Stromal cell of bone marrow (primary cell): Measurements from ENCODE around the gene ZNF484.
"Not testable (repeated sequence)": the region's sequence is repeated elsewhere in the genome, so short reads cannot be mapped to it uniquely, and the experiment has no call there.

ENCODE experiments used
- DNase-seq: peaks from one replicate; pipeline ENCODE4 v3.0.0-alpha.2; 2012; ENCODE audit warnings: low read depth

The ZNF484 gene

DNA sequence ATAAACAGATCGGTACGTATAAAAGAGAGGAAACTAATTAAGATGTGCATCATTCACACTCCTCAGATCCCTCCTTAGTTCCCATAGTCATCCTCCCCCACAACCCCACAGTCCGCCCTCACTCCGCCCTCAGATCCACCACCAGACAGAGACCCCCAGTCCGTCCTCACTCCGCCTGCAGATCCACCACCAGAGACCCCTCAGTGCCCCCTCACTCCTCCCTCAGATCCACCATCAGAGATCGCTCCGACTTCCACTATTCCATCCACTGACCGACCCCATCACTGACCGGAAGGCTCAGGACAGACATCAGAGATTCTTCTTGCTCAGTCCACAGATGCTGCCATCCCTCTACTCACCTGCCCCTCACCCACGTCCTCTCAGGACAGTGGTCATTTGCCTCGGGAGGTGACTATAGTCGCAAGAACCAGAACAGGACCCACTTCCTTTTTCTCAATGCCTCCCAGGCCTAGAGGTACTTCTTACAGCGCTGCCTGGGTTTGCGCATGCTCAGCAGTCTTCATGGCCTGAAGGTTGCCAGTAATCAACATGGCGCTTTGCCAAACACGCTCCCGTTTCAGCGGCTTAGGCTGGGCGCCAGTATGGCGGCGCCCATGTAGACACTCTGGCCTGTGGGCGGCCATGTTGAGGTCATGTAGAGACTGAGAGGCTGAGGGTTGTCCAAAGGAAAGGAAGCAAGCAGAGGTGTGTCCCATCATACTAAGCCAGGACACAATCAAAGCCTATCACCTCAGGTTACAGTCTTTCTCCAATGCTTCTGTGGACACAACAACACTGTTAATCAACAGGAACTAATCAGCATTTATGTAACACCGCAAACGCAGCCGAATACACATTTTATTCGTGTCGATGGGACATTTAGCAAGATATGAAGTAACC is at the start of gene ZNF484:
TSS of gene ZNF484 (minus strand) at position 508 of the 900 bp plus-strand sequence. CDS start 3,009 bp downstream, outside the sequence.
- DNase-seq: peak; percentile 94

DNA sequence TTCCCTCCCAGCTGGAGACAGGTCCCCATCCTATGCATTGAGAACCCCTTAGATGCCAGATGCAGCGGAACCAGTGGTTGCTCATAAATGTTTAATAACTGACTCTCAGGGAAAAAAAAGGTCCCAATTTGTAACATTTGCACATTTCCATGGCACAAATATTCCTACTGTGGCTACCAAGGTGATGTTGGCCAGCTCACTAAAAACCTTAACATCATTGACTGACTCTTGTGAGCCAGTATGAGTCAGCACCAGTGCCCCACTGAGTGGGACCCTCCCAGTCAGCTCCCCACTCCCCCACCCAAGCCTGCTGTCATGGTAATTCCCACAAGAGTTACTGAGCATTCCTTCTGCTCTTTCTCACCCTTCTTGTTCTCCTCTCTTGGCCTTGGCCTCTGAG is 42.6 kb upstream of the ZNF484 start:
- DNase-seq: no peak

DNA sequence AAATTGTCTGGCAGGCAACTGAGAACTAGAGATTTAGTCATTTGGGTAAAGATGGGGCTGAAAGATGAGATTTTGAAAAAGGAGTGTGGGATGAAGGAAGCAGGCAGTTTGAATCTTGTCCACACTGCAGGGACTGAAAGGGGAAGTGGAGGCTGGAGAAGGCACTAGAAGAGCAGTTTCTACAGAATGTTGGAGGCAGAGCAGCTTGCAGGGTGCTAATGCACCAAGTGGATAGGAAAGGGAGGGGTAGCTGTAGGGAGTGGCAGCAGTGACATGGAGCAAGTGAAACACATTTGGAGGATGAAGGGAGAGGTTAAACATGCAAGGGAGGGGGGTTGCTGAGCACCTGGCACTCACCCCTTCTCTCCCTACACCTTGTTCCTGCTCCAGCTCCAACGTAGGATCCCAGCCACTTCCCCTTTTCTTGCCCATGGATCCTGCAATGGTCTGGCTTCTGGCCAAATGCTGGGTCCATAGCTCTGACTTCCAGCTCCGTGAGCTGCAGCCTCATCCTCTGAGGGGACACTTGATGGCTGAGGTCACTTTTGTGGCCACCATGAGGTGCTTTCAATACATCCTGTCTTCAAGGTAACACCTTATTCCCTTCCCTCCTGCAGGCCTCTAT is 39.5 kb upstream of the ZNF484 start:
- no peak for DNase-seq

DNA sequence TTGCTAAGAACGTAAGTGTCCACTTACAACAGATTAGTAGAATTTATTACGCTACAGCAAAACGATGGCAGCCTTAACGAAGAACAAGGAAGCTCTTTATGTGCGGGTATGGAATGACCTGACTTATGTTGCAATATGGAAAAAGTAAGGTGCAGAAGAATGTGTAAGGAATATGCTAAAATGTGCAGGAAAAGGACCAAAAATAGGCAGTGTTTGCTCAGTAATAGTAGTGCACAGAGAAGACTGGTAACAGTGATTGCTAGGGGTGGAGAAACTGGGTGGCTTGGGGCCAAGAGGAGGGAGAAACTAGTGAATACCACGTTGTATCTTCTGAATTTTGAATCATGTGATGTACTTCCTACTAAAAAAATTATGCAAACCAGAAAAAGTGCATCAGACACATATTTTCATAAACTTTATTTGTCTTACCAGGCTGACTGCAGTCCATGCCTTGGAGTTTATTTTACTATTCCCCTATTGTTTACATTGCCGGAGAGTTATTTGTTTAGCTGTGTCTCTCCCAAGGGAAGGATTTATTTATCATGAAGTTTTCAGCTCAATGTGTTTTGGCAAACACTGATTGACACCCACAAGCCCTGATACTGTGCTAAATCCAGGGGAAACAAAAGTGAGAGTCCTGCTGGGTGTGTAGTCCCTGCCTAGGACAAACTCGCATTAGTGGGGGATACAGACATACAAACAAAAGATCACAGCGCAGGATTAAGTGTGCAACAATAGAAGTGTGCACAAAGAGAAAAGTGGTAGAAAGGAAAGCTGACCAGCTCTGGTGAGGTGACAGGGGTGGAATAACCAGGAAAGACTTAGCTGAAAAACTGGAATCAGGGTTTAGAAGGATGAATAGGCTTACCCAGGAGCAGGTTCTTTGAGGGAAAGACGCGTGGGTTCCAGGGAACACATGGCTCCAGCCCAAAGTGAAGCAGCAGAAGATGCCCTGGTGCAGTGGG is 34.0 kb upstream of the ZNF484 start:
- peak; percentile 10 for DNase-seq

DNA sequence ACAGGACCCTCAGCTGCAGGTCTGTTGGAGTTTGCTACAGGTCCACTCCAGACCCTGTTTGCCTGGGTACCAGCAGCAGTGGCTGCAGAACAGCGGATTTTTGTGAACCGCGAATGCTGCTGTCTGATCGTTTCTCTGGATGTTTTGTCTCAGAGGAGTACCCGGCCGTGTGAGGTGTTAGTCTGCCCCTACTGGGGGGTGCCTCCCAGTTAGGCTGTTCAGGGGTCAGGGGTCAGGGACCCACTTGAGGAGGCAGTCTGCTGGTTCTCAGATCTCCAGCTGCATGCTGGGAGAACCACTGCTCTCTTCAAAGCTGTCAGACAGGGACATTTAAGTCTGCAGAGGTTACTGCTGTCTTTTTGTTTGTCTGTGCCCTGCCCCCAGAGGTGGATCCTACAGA is 27.3 kb upstream of the ZNF484 start:
- DNase-seq: not testable (repeated sequence)

DNA sequence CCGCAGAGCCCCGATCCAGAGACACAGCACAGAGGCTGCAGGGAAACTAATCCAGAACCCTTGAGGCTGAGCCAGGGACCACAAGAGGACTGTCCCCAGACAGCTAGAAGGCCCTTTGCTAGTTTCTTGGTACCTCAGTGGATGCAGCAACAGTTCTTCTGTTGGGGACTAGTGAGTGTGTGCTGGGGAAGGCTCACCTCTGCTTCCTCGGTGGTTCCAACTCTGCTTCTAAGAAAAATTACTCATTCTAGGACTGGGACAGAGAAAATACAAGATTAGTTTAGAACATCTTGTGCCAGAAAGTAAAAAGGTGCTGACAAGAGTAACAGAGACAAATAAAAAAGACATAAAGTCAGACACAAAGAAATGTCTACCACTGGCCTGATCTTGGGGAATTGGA is 19.5 kb upstream of the ZNF484 start:
- no peak for DNase-seq

DNA sequence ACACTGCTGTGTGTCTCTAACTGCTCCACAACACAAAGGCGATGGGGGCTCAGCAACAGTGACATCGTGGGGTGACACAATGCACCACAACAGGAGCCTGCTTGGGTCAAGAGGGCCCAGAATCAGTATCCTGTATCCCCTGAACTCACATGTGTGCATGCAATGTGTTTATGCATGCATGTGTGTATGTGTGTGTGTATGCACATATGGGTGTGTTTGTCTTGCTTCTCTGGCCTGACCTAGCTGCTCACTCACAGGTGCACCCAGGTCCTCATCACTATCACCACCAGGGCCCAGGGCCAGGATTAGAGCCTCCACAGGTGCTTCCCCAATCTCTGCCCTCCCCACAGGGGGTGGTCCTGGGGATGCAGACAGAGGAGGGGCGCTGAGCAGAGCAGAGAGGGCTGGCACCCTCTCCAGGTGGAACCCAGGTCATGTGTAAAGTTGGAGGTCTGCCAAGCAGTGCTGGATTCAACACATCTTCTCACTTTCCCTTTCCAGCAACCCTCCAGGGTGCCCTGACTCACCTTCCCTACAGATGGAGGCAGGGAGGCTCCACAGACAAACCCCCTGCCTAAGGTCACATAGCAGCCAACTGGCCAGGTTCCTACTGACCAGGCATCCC is 18.1 kb upstream of the ZNF484 start:
- DNase-seq: no peak

DNA sequence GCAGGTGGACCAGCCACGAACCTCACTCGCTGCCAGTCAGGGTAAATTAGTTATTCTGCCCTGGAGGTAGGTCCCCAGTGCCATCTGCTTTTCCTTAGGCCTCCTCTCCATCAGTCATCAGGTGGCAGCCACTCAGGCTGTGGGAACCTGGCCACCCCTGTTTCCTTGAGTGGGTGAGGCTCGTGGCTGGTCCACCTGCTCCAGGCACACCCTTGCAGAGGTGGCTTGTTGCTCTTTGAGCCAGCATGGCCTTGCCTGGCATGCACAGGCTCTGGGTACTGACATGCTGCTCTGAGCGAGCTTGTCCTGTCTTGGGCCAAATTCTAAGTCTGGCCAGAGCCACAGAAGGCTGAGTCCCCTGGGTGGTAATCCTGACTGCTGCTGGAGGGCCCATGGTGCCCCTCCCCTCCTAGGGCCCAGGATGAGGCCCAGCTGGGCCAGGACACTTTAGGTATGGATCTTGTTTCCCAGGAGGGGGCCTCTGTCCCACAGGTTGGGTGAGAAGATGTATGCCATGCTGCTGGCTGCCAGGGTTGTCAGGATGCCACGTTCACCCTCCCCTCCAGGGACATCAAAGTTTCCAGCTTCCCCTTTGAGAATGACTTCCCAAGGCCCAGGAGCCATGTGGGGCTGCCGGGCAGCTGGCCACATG is 17.0 kb upstream of the ZNF484 start:
- DNase-seq: no peak

DNA sequence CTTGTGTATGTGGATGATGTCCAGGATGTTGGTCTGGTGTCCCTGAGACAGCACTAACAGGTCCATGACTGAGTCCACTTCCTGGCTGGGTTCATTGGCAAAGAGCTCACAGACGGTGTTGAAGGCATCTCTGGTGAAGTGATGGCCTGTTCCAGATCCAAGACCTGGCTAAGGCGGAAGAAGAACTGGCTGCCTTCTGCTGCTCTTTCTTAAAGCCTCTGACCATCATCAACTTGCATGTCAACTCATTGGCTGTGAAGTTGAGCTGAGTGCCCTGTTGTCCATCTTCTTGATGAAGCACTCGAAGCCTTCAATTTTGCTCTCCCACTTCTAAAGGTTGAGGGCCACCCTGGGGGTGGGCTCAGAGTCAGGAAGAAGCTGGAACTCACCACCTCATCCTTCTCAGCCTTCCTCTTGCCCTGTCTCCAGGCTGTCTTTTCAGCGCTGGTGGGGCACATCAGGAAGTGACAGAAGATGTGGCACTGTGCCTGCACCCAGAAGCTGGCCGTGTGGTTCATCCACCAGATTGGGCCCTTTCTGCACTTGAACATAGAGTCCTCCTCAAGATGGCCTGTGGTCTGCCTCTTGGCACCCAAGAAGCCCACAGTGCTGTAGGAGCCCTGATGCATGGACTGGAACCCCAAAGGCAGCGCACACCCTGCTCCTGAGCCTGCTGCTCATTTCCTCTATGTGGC is 16.2 kb upstream of the ZNF484 start:
- not testable (repeated sequence) for DNase-seq

DNA sequence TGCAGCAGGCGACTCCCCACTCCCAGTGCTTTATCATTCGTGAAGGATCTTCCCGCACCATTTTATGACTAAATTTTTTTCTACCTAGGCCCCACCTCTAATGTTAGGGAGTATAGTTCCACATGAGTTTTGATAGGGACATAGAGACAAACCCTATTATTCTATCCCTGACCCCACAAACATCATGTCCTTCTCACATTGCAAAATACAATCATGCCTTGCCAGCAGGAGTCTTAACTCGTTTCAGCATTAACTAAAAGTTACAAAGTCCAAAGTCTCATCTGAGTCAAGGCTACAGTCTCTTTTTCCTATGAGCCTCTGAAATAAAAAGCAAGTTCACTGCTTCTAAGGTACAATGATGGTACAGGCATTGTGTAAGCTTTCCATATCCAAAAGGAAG is 14.4 kb upstream of the ZNF484 start:
- DNase-seq: not testable (repeated sequence)

DNA sequence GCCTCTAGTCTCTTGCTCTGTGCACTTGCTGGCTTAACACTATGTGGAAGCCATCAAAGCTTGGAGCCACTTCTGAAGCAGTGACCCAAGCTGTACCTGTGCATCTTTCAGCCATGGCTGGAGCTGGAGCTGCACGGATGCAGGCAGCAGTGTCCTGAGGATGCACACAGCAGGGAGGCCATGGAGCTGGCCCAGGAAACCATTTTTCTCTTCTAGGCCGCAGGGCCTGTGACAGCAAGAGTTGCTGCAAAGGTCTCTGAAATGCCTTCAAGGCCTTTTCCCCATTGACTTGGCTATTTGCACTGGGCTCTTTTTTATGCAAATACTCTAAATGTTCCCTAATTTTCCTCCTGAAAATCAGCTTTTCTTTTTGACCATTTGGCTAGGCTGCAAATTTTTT is 12.9 kb upstream of the ZNF484 start:
- no peak for DNase-seq

DNA sequence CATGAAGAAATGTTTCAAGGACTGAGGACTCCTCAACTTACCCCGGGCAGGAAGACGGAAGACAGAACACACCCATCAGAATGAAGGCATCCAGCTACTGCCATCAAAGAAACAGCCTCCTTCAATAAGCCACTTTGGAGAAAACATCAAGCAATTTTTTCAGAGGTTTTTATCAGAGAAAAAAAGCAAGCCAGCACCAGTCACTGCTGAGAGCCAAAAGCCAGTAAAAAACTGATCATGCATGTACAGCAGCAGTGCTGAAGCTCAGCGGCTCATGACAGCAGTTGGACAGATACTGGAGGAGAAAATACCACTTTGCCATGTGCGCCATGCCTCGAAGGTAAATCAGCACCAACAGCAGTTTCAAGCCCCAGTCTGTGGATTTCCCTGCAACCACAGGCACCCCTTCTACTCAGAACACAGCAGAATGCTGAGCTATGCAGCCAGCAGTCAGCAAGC is 10.1 kb upstream of the ZNF484 start:
- DNase-seq: no peak

DNA sequence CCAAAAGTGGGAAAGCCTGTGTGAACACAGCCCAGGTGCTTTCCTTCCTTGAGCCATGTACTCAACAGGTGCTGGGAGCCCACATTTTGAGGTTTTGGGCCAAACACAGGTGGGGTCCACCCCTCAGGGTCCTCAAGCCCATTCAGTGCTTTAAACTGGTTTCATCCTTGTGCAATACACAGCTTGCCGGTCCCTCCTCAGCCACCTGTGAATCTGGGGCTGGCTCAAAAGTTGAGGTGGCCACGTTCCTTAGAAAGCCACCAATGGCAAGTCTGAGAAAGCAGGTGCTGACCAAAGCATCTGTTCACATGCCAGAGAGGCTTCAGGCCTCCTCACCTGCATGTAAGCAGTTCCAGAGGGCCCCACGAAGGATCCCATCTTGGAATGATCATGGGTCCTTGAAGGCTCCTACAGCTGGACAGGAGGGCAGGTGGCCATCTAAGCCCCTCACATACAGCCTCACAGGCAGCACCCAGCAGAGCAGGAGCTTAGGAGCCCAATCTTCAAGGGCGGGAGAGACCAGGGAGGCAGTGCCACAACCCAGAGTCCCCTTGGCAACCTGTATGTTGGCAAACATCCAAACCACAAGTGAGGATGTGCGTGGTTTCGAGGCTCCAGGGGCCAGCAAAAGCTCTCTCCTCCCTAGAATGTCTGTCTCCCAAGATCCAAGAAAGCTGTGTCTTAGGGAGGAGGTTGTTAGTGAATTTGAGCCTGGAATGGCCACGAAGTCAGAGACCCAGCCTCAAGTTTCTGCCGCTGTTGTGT is 9.2 kb upstream of the ZNF484 start:
- DNase-seq: not testable (repeated sequence)

DNA sequence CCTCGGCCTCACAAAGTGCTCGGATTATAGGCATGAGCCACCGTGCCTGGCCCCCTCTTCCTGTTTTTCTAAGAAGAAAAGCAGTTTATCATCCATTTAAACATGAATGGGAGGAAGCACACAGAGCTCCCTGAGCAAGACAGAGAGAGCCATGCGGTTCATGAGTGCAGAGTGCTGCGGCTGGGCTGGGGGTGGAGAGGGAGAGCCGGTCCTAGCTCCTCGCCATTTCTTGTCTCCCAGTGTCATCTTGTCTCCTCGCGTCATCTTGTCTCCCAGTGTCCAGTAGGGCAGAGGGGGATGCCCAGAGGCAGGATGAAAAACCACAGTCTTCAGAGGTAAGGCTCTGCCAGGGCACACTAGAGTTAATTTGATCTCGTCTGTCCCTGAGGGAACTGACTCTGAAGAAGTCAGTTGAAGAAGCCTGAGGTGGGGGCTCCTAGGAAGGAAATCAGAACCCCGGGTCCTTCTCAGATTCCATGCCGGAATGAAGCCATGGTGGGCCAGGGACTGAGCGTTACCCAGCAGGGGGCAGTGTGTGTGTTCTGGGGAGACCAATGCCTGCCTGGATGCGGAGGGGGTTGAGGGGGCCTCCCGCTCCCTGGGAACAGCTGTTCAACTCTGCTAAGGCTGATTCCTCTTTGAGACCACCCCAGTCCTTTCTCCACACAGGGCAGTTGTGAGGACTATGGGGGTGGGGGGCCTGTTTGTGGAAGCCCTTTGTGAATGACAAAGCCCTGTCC is 6.0 kb upstream of the ZNF484 start:
- not testable (repeated sequence) for DNase-seq

DNA sequence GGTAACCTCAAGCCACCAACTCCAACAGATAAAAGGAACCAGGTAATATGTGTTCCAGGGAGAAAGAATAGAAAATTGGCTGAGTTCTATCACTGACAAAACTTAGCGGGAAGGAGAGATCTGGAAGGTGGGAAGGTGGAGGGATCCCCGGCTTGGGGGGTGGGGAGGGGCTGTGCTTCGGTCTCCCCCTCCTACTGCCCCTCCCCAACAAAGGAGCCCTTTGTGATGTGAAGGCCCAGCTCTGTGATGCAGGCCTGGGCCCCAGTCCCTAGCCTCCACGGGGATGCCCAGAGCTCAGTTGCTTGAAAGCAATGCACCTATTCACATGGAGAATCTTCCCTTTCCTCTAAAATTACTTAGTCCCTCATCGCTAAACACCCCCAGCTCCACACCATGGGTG is 4.4 kb upstream of the ZNF484 start:
- DNase-seq: no peak

DNA sequence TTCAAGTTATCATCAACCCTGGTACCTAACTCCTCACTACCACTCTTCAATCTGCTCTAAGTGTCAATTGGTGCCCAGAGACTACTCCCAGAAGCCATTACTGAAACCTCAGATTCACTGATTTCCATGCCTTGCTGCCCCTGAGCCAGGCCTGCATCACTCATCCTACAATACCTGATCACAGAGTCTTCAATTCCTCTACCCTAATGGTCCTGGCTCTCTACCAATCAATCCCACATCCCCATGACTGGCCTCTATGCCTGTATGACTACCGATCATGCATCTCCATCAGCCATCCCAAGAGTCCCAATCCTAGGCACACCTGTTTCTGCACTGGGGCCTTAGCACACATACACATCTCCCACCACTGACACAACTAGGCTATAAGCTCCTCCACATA is 2.5 kb downstream of the ZNF484 start:
- no peak for DNase-seq

DNA sequence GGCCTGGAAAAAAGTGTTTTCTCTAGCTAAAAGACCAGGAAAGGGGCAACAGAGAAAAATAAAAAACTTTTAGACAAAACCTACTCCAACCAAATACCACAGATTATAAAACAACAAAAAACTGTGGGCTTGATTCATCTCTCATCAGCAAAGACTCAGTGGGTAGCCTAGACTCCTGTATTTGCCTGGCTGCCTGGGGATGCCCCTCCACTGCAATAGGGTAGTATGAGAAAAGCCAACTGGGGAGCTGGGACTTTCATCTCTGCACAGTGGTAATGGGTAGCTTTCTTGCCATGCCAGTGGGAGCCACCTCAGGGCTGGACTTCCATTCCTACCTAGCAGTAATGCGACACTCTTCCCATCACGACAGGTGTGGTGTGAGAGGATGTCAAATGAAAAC is 7.5 kb downstream of the ZNF484 start:
- no peak for DNase-seq

DNA sequence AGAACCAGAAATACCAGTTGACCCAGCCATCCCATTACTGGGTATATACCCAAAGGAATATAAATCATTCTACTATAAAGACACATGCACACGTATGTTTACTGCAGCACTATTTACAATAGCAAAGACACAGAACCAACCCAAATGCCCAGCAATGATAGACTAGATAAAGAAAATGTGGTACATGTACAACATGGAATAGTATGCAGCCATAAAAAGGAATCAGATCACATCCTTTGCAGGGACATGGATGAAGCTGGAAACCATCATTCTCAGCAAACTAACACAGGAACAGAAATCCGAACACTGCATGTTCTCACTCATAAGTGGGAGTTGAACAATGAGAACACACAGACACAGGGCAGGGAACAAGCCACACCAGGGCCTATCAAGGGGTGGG is 11.2 kb downstream of the ZNF484 start:
- DNase-seq: not testable (repeated sequence)

DNA sequence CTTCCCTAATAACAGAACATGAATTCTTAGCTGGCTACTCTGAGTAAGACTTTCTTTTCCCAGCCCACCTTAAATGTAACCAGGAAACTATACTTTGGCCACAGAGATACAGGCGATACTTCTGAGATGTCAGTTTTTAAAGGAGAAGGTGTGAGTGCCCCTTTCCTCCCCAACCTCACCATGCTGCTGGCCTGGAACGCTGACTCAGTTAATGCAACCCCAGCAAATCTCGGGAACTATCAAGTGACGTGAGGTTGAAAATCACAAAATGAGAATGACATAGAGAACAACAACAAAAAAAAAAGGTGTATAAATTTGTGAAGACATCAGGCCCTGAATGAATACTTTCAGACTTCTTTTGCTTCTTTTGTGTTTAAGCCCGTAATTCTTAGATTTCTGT is 13.7 kb downstream of the ZNF484 start:
- no peak for DNase-seq
